MM.1S (cell line): ENCODE data around the gene GTSE1.

Experiments
- DNase-seq: peaks from one replicate; pipeline ENCODE4 v3.0.0-alpha.2; 2015
- H2AFZ ChIP-seq: fragments of 300-600 bp; sonication (generic); 2 replicates; pipeline ENCODE4 v1.6.0; 2016; ENCODE audit warnings: antibody characterized with exemption, low read length
- H3F3A ChIP-seq: fragments of 300-600 bp; sonication (generic); 2 replicates; pipeline ENCODE4 v1.6.1; 2016; ENCODE audit warnings: mild to moderate bottlenecking, antibody characterized with exemption, low read length, moderate library complexity, mixed read lengths; ENCODE audit not compliant: insufficient read depth
- H3K27ac ChIP-seq: fragments of 300-600 bp; sonication (generic); 2 replicates; pipeline ENCODE4 v1.5.1; 2016; ENCODE audit warnings: mild to moderate bottlenecking, low read length
- H3K27me3 ChIP-seq: fragments of 300-600 bp; sonication (generic); replicated peaks from 2 replicates; pipeline ENCODE4 v1.6.0; 2016; ENCODE audit warnings: low read length; ENCODE audit not compliant: insufficient read depth
- H3K36me3 ChIP-seq: fragments of 300-600 bp; sonication (generic); replicated peaks from 2 replicates; pipeline ENCODE4 v1.6.1; 2016; ENCODE audit warnings: mild to moderate bottlenecking, low read length, mixed read lengths; ENCODE audit not compliant: insufficient read depth
- H3K4me1 ChIP-seq: fragments of 300-600 bp; sonication (generic); 2 replicates; pipeline ENCODE4 v1.6.1; 2016; ENCODE audit warnings: low read length, mixed read lengths
- H3K4me2 ChIP-seq: fragments of 300-600 bp; sonication (generic); 2 replicates; pipeline ENCODE4 v1.6.0; 2016; ENCODE audit warnings: low read depth, low read length
- H3K4me3 ChIP-seq: fragments of 300-600 bp; sonication (generic); 2 replicates; pipeline ENCODE4 v1.5.1; 2016; ENCODE audit warnings: low read length, mixed read lengths
- H3K79me2 ChIP-seq: fragments of 300-600 bp; sonication (generic); 2 replicates; pipeline ENCODE4 v1.6.1; 2016; ENCODE audit warnings: mixed run types, low read length, mixed read lengths
- H3K9ac ChIP-seq: fragments of 300-600 bp; sonication (generic); 2 replicates; pipeline ENCODE4 v1.6.1; 2016; ENCODE audit warnings: low read length, mixed read lengths
- H3K9me2 ChIP-seq: fragments of 300-600 bp; sonication (generic); replicated peaks from 2 replicates; pipeline ENCODE4 v1.6.1; 2016; ENCODE audit warnings: mild to moderate bottlenecking, low read length, mixed read lengths; ENCODE audit not compliant: insufficient read depth
- H3K9me3 ChIP-seq: fragments of 300-600 bp; sonication (generic); replicated peaks from 2 replicates; pipeline ENCODE4 v1.6.1; 2016; ENCODE audit warnings: mild to moderate bottlenecking, low read length, mixed read lengths; ENCODE audit not compliant: insufficient read depth
- H4K20me1 ChIP-seq: fragments of 300-600 bp; sonication (generic); 2 replicates; pipeline ENCODE4 v1.6.1; 2016; ENCODE audit warnings: mild to moderate bottlenecking, low read length, moderate library complexity, mixed read lengths; ENCODE audit not compliant: insufficient read depth
- CTCF ChIP-seq: fragments of 300-600 bp; sonication (generic); IDR thresholded peaks from 2 replicates; pipeline ENCODE4 v1.5.1; 2016; ENCODE audit warnings: antibody characterized with exemption, low read length, mixed read lengths
- EZH2 ChIP-seq: fragments of 300-600 bp; sonication (generic); optimal IDR thresholded peaks from 2 replicates; pipeline ENCODE3; 2017; ENCODE audit warnings: low read depth, mild to moderate bottlenecking, antibody characterized with exemption, low read length, mixed read lengths
- EZH2phosphoT487 ChIP-seq: fragments of 300-600 bp; sonication (generic); IDR thresholded peaks from 2 replicates; pipeline ENCODE4 v1.6.1; 2018; ENCODE audit warnings: antibody characterized with exemption, low read length

GTSE1 gene

GRCh38 chr22:46272762-46273431 is 23.8 kb upstream of the GTSE1 start:
- Histone ChIP-seq H3K4me1 (no peaks in the 10 kb centered on the region), H3K27me3 (no peaks in the 10 kb centered on the region), H3K4me3 (no peak overlapping the region), H2AFZ (no peak overlapping the region), H3F3A (no peaks in the 10 kb centered on the region), H3K9me2 (no peaks in the 10 kb centered on the region), H3K9ac (no peak overlapping the region), H3K9me3 (no peaks in the 10 kb centered on the region), H3K27ac (no peak overlapping the region), H3K36me3 (no peaks in the 10 kb centered on the region), H3K79me2 (no peaks in the 10 kb centered on the region), H3K4me2 (no peak overlapping the region), H4K20me1 (no peaks in the 10 kb centered on the region)
- TF ChIP-seq EZH2 (no peak), CTCF (no peak), EZH2phosphoT487 (no peak)
- no peak for DNase-seq

GRCh38 chr22:46273432-46274148 is 23.1 kb upstream of the GTSE1 start:
- Histone ChIP-seq H3K9me2 (no peaks in the 10 kb centered on the region), H3K9me3 (no peaks in the 10 kb centered on the region), H3K36me3 (no peaks in the 10 kb centered on the region), H3K27me3 (no peaks in the 10 kb centered on the region), H2AFZ (no peak overlapping the region), H3K4me2 (no peak overlapping the region), H3K79me2 (no peaks in the 10 kb centered on the region), H4K20me1 (no peaks in the 10 kb centered on the region), H3K4me3 (no peak overlapping the region), H3F3A (no peaks in the 10 kb centered on the region), H3K9ac (no peak overlapping the region), H3K27ac (no peak overlapping the region), H3K4me1 (no peaks in the 10 kb centered on the region)
- TF ChIP-seq CTCF (no peak), EZH2phosphoT487 (no peak)
- no peak for DNase-seq

- H3K4me3 ChIP-seq, result no peak overlapping the region
- H3K9me2 ChIP-seq, result no peaks in the 10 kb centered on the region
- H3K27me3 ChIP-seq, result no peaks in the 10 kb centered on the region
- no peaks in the 10 kb centered on the region for H3K36me3 ChIP-seq
- no peak for DNase-seq
- no peaks in the 10 kb centered on the region for H4K20me1 ChIP-seq
- H3K79me2 ChIP-seq, result no peaks in the 10 kb centered on the region
- no peaks in the 10 kb centered on the region for H3K4me1 ChIP-seq
- H3K9me3 ChIP-seq, result no peaks in the 10 kb centered on the region
- H3K9ac ChIP-seq, result no peak overlapping the region
- no peak overlapping the region for H3K4me2 ChIP-seq
- no peaks in the 10 kb centered on the region for H3F3A ChIP-seq
- no peak overlapping the region for H3K27ac ChIP-seq
- TF ChIP-seq CTCF, result no peak
- no peak for TF ChIP-seq EZH2
- no peak for TF ChIP-seq EZH2phosphoT487
- no peak overlapping the region for H2AFZ ChIP-seq
These were observed 22.3 kb upstream of the GTSE1 start for GRCh38 chr22:46274381-46274780.
